Measurements from ENCODE around the gene MAPK9.

GRCh38 chr5:180193749-180194375, 98.0 kb downstream of the MAPK9 start:
- no peak for TF ChIP-seq CTCF (IDR thresholded peaks at IDR 0.05; ENCODE audit: poor library complexity)
- TF ChIP-seq EZH2phosphoT487 (IDR thresholded peaks at IDR 0.05; ENCODE audit: low read depth, severe bottlenecking, unreplicated experiment) = no peak
- TF ChIP-seq EZH2 (IDR thresholded peaks at IDR 0.05; ENCODE audit: borderline replicate concordance) = no peak
